GM18502 (cell line): Measurements from ENCODE around the gene ZEB2.

Source experiments
- ATAC-seq: cut with Tn5 transposase; IDR thresholded peaks from one replicate; pipeline ENCODE4 v1.9.1; 2021; ENCODE audit warnings: mild to moderate bottlenecking; ENCODE audit not compliant: unreplicated experiment, poor library complexity

The ZEB2 gene

DNA sequence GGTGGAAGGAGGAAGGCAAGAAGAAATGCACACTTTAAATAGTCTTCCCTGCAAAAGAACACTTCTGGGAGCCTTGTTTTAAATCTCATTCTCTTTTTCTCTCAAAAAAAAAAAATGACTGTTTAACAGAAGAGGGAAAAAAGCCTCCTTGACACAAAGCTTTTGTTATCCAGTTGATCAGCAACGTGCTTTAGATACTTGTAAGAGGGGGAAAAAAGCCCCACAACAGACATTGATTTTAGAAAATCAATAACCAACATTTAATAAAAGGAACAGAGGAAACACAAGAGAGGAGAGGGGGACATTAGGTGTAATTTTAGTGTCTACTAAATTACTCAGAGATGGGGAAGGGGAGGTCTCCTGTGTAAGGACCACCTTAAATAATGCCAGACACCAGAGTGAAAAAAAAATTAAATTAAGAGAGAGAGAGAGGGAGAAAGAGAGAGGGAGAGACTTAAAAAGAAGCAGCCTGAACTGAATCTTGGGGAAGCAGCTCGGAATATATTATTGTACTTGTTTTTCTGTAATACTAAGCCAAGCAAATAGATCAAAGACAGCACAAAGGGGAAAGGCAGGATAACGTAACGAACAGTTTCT is 4.7 kb downstream of the ZEB2 start:
- ATAC-seq = no peak

DNA sequence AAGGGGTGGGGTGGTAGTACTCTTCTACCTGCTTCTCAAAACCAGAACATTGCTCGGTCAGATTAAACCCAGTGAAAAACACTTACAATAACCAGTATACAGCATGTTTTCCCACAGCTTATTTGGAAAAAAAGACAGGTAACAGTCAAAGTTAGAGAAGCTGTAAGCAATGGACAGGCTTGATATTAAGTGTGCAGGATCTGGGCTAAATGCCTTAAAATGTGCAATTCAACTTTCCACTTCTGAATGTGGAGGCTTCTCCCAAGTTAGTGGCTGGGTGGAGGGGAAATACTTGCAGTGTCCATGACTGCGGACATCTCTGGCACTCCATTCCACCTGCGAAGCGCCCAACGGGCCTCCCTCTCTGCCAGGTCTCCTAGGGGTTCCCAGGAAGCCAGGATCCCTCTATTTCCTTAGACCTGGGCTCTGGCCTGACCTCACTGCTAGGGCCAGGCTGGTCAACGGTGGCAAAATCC is 5.3 kb downstream of the ZEB2 start:
- ATAC-seq = no peak

GRCh38 chr2:144513388-144514101 is 6.4 kb downstream of the ZEB2 start:
- no peak for ATAC-seq

DNA sequence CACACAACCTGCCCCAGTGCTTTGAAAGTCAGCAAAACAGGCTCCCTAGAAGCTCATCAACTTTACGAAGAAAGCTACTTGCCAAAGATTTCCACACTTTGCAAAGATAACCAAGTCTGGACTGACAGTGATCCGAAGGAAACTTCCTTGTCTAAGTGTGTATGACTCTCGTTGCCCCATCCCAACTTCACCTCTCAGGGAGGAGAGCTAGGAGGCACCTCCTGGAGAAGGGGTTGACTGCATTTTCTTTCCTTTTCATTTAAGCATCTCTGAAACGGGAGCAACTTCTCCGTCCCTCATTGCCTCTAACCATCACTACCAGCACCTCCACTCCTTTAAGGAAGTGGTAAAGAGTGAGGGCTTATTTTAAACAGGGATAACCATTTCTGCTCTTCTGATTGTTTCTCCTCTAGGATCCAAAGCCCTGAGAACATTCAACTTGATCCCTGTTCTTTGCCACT is 7.0 kb downstream of the ZEB2 start:
- ATAC-seq = no peak

- ATAC-seq = no peak
Observed at GRCh38 chr2:144512470-144512869, 7.4 kb downstream of the ZEB2 start.

- ATAC-seq = no peak
Observed at GRCh38 chr2:144511937-144512336, 8.0 kb downstream of the ZEB2 start.

DNA sequence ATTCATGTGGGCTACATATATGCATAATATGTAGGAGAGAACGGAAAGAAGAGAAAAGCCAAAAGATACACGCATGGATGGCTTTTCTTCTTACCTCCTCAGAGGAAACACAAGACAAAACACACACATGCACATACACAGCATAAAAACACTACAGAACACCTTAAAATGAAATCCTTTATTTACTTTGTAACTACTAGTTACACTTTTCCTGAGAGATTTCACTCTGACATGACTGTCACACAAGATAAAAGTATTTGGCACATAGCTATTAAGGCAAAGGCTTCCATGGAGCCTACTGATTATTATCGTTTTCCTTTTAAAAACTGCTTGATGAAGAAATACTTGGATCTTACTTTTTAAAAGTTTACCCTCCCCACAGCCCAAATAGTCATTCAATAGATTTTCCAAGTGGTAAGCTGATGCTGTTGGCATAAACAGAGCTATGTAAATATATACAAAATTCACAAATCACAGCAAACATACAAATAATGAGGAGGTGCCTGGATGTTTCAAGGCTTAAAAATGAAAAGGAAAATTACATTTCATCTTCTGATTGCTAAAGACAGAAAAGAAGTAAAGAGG is 8.6 kb downstream of the ZEB2 start:
- no peak for ATAC-seq

DNA sequence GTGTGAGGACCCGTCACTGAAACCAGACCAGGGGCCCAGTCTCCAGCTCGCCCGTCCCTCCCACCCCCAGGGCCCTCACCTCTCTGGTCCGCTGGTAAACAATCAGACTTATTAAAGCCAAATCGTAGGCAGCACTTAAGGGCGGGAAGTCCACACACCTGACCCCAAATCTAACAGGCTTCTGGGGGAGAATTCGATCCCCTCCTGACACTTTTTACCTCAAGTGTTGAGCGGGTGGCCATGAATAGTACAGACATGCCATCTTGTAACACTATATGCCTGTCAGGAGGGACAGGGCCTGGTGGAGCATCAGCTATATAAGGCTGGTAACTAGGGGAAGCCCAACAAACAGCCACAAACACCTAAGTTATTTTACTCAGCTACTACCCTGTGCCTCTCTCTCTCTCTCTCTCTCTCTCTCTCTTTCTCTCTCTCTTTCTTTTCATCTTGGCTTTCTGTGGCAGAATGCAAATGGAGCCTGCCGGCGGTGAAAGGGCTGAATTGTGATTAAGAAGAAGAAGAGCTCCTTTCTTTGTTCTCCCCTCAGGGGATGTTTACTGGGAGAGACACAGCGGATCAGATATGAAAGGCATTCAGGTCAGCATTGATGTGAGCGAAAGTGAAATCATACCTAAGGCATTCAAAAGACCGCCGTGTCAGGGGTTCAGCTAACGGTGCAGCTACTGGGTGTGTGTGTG is 9.5 kb downstream of the ZEB2 start:
- peak; percentile 87 for ATAC-seq

GRCh38 chr2:144509879-144510221 is 10.1 kb downstream of the ZEB2 start:
- ATAC-seq = no peak

GRCh38 chr2:144509001-144509878 is 10.7 kb downstream of the ZEB2 start:
- no peak for ATAC-seq

- no peak for ATAC-seq
Observed at GRCh38 chr2:144508172-144508851, 11.6 kb downstream of the ZEB2 start.

DNA sequence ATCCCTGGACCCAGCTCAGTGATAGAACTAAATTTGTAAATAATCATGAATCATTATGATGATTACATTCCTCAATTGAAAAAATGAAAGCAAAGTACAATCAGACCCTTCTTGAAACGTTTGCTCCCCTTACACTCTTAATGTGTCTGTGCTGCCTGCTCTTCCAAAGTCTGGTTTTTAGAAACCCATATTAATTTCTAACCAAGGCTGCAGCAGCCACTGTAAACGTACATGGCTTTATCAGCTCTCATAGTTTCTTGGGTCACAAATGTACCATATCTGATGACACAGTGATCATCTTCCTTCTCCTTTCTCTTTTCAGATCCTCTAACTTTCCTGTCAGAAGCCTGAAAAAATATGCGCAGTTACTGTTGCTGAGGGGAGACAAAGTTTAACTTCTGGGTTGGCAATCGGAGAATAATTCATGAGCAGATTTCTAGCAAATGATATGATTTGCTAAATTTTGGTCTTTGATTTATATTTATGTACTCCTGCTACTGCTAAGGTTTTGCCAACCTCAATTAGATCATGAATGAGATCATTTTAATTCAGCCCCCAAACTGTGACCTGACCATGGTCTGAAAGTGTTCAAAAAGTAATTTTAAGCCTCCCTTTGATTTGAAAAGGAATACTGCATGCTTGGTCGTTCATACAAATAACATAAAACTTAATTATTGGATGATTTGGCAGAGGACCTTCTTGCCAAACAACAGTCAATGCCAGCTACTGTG is 12.3 kb downstream of the ZEB2 start:
- ATAC-seq = no peak

GRCh38 chr2:144505245-144505831 is 14.6 kb downstream of the ZEB2 start:
- ATAC-seq = no peak

- no peak for ATAC-seq
Observed at GRCh38 chr2:144504218-144504641, 15.7 kb downstream of the ZEB2 start.

DNA sequence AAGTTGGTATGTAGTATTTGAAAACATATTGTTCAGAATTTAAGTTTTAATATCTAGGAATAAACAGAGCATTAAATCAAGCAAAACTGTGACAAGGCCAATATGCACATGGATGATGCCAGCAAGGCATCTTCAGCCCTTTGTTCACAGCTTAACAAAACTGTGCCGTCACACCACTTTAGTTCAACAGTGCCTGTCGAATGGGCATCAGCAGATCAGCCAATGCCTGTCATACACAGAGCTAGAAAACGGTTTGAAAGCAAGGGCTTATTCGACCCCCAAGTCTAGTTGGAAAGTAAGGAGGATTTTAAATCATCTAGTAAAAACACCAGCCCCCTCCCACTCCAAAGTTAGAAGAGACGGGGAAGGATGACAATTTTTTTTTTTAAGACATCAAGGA is 16.7 kb downstream of the ZEB2 start:
- ATAC-seq = no peak

DNA sequence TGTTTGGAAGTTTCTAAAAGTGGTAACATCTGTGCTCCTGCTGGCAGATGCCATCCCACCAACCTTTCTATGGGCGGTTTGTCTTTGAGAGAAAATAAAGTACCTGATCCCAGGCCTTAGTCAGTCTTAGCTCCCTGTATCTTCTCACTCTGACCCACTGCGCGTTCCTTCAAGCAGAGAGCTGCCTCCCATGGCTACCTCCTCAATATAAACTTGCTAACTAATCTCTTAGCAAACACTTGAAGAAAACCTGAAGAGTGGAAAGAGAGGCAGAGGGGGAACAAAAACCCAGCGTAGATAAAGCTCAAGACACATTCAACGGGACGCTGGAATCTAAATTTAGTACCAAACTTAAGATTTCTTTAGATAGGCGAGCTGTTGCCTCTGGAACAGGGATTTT is 17.6 kb downstream of the ZEB2 start:
- ATAC-seq = no peak

DNA sequence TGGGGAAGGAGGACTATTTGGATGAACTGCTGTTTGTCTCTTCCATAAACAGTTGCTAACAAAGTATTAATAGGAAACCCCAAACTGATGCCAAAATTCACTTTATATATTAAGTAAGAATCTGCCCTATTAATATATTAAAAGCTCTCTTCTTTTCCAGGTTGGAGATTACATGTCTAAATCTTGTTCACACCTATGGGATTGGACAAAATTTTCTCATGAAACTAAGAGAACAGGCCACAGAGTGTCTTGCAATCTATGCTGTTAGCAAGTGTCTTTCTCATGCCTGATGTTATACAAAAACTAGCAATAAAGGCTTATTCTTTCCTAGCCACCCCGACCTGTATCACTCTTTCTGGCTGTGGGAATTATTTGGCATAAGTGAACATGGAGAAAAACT is 18.3 kb downstream of the ZEB2 start:
- no peak for ATAC-seq

DNA sequence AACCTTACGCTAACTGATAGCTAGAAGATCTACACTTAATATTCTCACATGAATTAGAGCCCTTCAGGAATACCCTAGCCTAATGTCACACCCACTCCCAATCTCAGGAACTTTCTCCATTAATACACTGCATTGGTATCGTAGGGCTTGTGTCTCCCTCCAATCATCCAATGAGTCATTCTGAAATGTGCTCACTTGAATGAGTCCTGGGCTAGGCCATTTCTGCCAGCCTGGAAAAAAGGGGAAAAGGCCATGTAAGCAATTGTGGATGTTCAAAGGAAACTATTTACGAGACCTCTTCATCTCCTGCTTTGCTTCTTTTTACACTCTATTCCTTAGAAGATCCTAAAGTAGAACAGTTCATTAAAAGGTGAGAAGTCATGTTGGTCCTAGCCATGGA is 18.8 kb downstream of the ZEB2 start:
- ATAC-seq = no peak

- ATAC-seq = no peak
Observed at GRCh38 chr2:144500563-144500962, 19.4 kb downstream of the ZEB2 start.
